SJSA1 (cell line): Measurements from ENCODE around the gene CFAP61. TPM values are rescaled to one million over a fixed set of nuclear protein-coding genes. Genes with fewer than 3 reads are reported as not detected.
"Not testable (repeated sequence)": the region's sequence is repeated elsewhere in the genome, so short reads cannot be mapped to it uniquely, and the experiment has no call there.

Experiments used
- DNase-seq, 2 experiments: peaks; one replicate each; pipeline ENCODE4 v3.0.0-alpha.2; 2015 to 2020; ENCODE audit warnings: low spot score in 2 of 2, low read depth in 1 of 2
- H3K27ac ChIP-seq: fragments of 250-450 bp; sonication (Bioruptor Pico); 2 replicates; pipeline ENCODE4 v1.5.1; 2020; ENCODE audit warnings: mild to moderate bottlenecking, moderate library complexity
- H3K27me3 ChIP-seq: fragments of 250-450 bp; sonication (Bioruptor Pico); replicated peaks from 2 replicates; pipeline ENCODE4 v1.5.1; 2020; ENCODE audit warnings: mild to moderate bottlenecking, moderate library complexity
- H3K36me3 ChIP-seq: fragments of 250-450 bp; sonication (Bioruptor Pico); 2 replicates; pipeline ENCODE4 v1.5.1; 2020; ENCODE audit warnings: mild to moderate bottlenecking
- H3K4me1 ChIP-seq: fragments of 250-450 bp; sonication (Bioruptor Pico); replicated peaks from 2 replicates; pipeline ENCODE4 v1.6.1; 2021; ENCODE audit warnings: mild to moderate bottlenecking
- H3K4me3 ChIP-seq: fragments of 250-450 bp; sonication (Bioruptor Pico); 2 replicates; pipeline ENCODE4 v1.5.1; 2020; ENCODE audit warnings: mild to moderate bottlenecking
- H3K9me3 ChIP-seq: fragments of 250-450 bp; sonication (Bioruptor Pico); replicated peaks from 2 replicates; pipeline ENCODE4 v1.5.1; 2020; ENCODE audit warnings: mild to moderate bottlenecking
- total RNA-seq: library from RNA; depleted of rRNA; stranded (reverse); fragments of >200 nt; shearing (Covaris generic); gene quantifications from 2 replicates; pipeline ENCODE4 v1.2.3, GENCODE V29; 2014; rRNA removed

The CFAP61 gene
- total RNA-seq, result not detected in 2 replicates

- Histone ChIP-seq H3K27ac (peak within 1 kb of the TSS; percentile 47), H3K27me3 (no peaks in the 10 kb centered on the region), H3K36me3 (peaks cover 32% of the 10 kb centered on the region), H3K4me1 (peaks cover 9% of the 10 kb centered on the region), H3K4me3 (peak within 1 kb of the TSS; percentile 75), H3K9me3 (no peaks in the 10 kb centered on the region)
- peak; percentile 97 to 98 for DNase-seq
Measured at GRCh38 chr20:20052074-20052970, at the start of gene CFAP61, which contains the start of gene CRNKL1. CFAP61 (plus strand) TSS chr20:20052532; CDS start chr20:20056654, 4,122 bp downstream. CRNKL1 (minus strand) TSS chr20:20052466; CDS start chr20:20052342, 124 bp downstream.

GRCh38 chr20:20003031-20003954, 49.0 kb upstream of the CFAP61 start:
- H3K4me3 ChIP-seq, result no peak overlapping the region
- no peaks in the 10 kb centered on the region for H3K4me1 ChIP-seq
- peaks cover 44% of the 10 kb centered on the region for H3K36me3 ChIP-seq
- no peaks in the 10 kb centered on the region for H3K9me3 ChIP-seq
- no peaks in the 10 kb centered on the region for H3K27me3 ChIP-seq
- no peak for DNase-seq
- H3K27ac ChIP-seq, result no peak overlapping the region

GRCh38 chr20:20003955-20004322, 48.4 kb upstream of the CFAP61 start:
- H3K9me3 ChIP-seq, H3K4me3 ChIP-seq, H3K27ac ChIP-seq, DNase-seq, H3K27me3 ChIP-seq, H3K4me1 ChIP-seq: not testable (repeated sequence)
- H3K36me3 ChIP-seq, result peaks cover 37% of the 10 kb centered on the region

GRCh38 chr20:20005342-20005741, 47.0 kb upstream of the CFAP61 start:
- H3K36me3 ChIP-seq, result peaks cover 23% of the 10 kb centered on the region
- no peak overlapping the region for H3K27ac ChIP-seq
- no peaks in the 10 kb centered on the region for H3K9me3 ChIP-seq
- no peaks in the 10 kb centered on the region for H3K4me1 ChIP-seq
- no peak overlapping the region for H3K4me3 ChIP-seq
- no peak for DNase-seq
- H3K27me3 ChIP-seq, result no peaks in the 10 kb centered on the region

- Histone ChIP-seq H3K9me3 (no peaks in the 10 kb centered on the region), H3K27me3 (no peaks in the 10 kb centered on the region), H3K27ac (no peak overlapping the region), H3K36me3 (no peaks in the 10 kb centered on the region), H3K4me3 (no peak overlapping the region), H3K4me1 (peaks cover 14% of the 10 kb centered on the region)
- no peak for DNase-seq
Measured at GRCh38 chr20:20009784-20010253, 42.5 kb upstream of the CFAP61 start.

- Histone ChIP-seq H3K4me3 (no peak overlapping the region), H3K27ac (no peak overlapping the region)
Measured at GRCh38 chr20:20010639-20011500, 41.5 kb upstream of the CFAP61 start.

GRCh38 chr20:20012541-20012940, 39.8 kb upstream of the CFAP61 start:
- Histone ChIP-seq H3K9me3 (no peaks in the 10 kb centered on the region), H3K27me3 (no peaks in the 10 kb centered on the region), H3K27ac (no peak overlapping the region), H3K36me3 (no peaks in the 10 kb centered on the region), H3K4me3 (no peak overlapping the region), H3K4me1 (peaks cover 17% of the 10 kb centered on the region)
- DNase-seq, result peak in 1 of 2 experiments; percentile 39

More at GRCh38 chr20:20010639-20011500, 41.5 kb upstream of the CFAP61 start:
- no peaks in the 10 kb centered on the region for H3K9me3 ChIP-seq
- no peaks in the 10 kb centered on the region for H3K36me3 ChIP-seq
- peak in 1 of 2 experiments; percentile 62 for DNase-seq
- H3K27me3 ChIP-seq, result no peaks in the 10 kb centered on the region
- peaks cover 14% of the 10 kb centered on the region for H3K4me1 ChIP-seq

- Histone ChIP-seq H3K36me3 (peaks cover 13% of the 10 kb centered on the region), H3K9me3 (no peaks in the 10 kb centered on the region), H3K27me3 (no peaks in the 10 kb centered on the region), H3K4me1 (peaks cover 30% of the 10 kb centered on the region), H3K4me3 (no peak overlapping the region), H3K27ac (no peak overlapping the region)
- DNase-seq, result no peak
Measured at GRCh38 chr20:20014659-20015058, 37.7 kb upstream of the CFAP61 start.

- H3K27ac ChIP-seq, result peak within 1 kb of the TSS; percentile 26
- H3K9me3 ChIP-seq, result no peaks in the 10 kb centered on the region
- peak; percentile 76 to 95 for DNase-seq
- peak within 1 kb of the TSS; percentile 72 for H3K4me3 ChIP-seq
- H3K27me3 ChIP-seq, result no peaks in the 10 kb centered on the region
- peaks cover 22% of the 10 kb centered on the region for H3K36me3 ChIP-seq
- H3K4me1 ChIP-seq, result peaks cover 22% of the 10 kb centered on the region
Measured at GRCh38 chr20:20017001-20017843, 35.1 kb upstream of the CFAP61 start, which contains the start of gene NAA20. NAA20 (plus strand) TSS chr20:20017362; CDS start chr20:20017397, 35 bp downstream.

GRCh38 chr20:20017844-20018185, 34.5 kb upstream of the CFAP61 start:
- Histone ChIP-seq H3K9me3 (no peaks in the 10 kb centered on the region), H3K27me3 (no peaks in the 10 kb centered on the region), H3K36me3 (peaks cover 24% of the 10 kb centered on the region), H3K4me3 (peak overlapping the region; percentile 72), H3K27ac (peak overlapping the region; percentile 26), H3K4me1 (peaks cover 16% of the 10 kb centered on the region)
- no peak for DNase-seq

GRCh38 chr20:20018366-20018765, 34.0 kb upstream of the CFAP61 start:
- peaks cover 16% of the 10 kb centered on the region for H3K4me1 ChIP-seq
- no peak overlapping the region for H3K27ac ChIP-seq
- DNase-seq, result no peak

GRCh38 chr20:20019123-20019522, 33.2 kb upstream of the CFAP61 start:
- peaks cover 34% of the 10 kb centered on the region for H3K36me3 ChIP-seq
- no peak overlapping the region for H3K27ac ChIP-seq
- H3K4me3 ChIP-seq, result no peak overlapping the region
- no peak for DNase-seq
- H3K9me3 ChIP-seq, result no peaks in the 10 kb centered on the region
- H3K27me3 ChIP-seq, result no peaks in the 10 kb centered on the region
- peaks cover 16% of the 10 kb centered on the region for H3K4me1 ChIP-seq

More at GRCh38 chr20:20018366-20018765, 34.0 kb upstream of the CFAP61 start:
- H3K9me3 ChIP-seq, result no peaks in the 10 kb centered on the region
- no peaks in the 10 kb centered on the region for H3K27me3 ChIP-seq
- peak overlapping the region; percentile 72 for H3K4me3 ChIP-seq
- peaks cover 27% of the 10 kb centered on the region for H3K36me3 ChIP-seq
